OCI-LY7 (cell line): ENCODE measurements around the gene MBLAC1. TPM values are rescaled to one million over a fixed set of nuclear protein-coding genes. Genes with fewer than 3 reads are reported as not detected.

ENCODE experiments used
- BruUV-seq: library from RNA; stranded (reverse); fragments of 400-500 nt; replicated peaks from 2 replicates; lab custom pipeline; 2021; lab: Mats Ljungman, UMichigan
- CTCF ChIA-PET: fragments of 300-600 bp; sonication (Branson Sonifier 250); formaldehyde crosslinking; loops from one replicate; lab custom pipeline; 2022; ENCODE audit warnings: antibody characterized with exemption; ENCODE audit not compliant: unreplicated experiment; lab: Charles Lee
- POLR2A ChIA-PET: fragments of 300-600 bp; sonication (Branson Sonifier 250); formaldehyde crosslinking; loops from one replicate; lab custom pipeline; 2022; ENCODE audit warnings: antibody characterized with exemption; lab: Charles Lee
- DNase-seq: peaks from one replicate; pipeline ENCODE4 v3.0.0-alpha.2; 2015; ENCODE audit warnings: low spot score
- H2AFZ ChIP-seq: fragments of 200-600 bp; sonication (generic), shearing (Covaris generic); 2 replicates; pipeline ENCODE4 v1.6.1; 2014; ENCODE audit warnings: mild to moderate bottlenecking, antibody characterized with exemption, low read length, moderate library complexity
- H3K27ac ChIP-seq: fragments of 200-600 bp; sonication (generic); 2 replicates; pipeline ENCODE4 v1.5.1; 2014; ENCODE audit warnings: mixed run types, low read depth, mild to moderate bottlenecking, moderate library complexity, low read length, inconsistent platforms; ENCODE audit not compliant: poor library complexity, severe bottlenecking
- H3K36me3 ChIP-seq: fragments of 200-600 bp; sonication (generic); 2 replicates; pipeline ENCODE4 v1.6.1; 2014; ENCODE audit warnings: mild to moderate bottlenecking, antibody characterized with exemption, low read length, moderate library complexity, mixed read lengths; ENCODE audit not compliant: insufficient read depth
- H3K4me1 ChIP-seq: fragments of 200-600 bp; sonication (generic); 2 replicates; pipeline ENCODE4 v1.5.1; 2014; ENCODE audit warnings: mild to moderate bottlenecking, low read length; ENCODE audit not compliant: insufficient read depth, poor library complexity, severe bottlenecking
- H3K4me2 ChIP-seq: fragments of 200-600 bp; sonication (generic); 2 replicates; pipeline ENCODE4 v1.6.1; 2014; ENCODE audit warnings: mild to moderate bottlenecking, low read length
- H3K4me3 ChIP-seq: fragments of 200-600 bp; sonication (generic); 2 replicates; pipeline ENCODE4 v1.5.1; 2014; ENCODE audit warnings: mild to moderate bottlenecking, low read depth, low read length; ENCODE audit not compliant: poor library complexity, severe bottlenecking
- H3K79me2 ChIP-seq: fragments of 200-600 bp; sonication (generic); 2 replicates; pipeline ENCODE4 v1.6.1; 2016; ENCODE audit warnings: low read depth, mild to moderate bottlenecking, low read length, moderate library complexity, mixed read lengths; ENCODE audit not compliant: insufficient read depth
- H3K9me2 ChIP-seq: fragments of 200-600 bp; sonication (generic); 2 replicates; pipeline ENCODE4 v1.6.1; 2016; ENCODE audit warnings: mild to moderate bottlenecking, low read length, mixed read lengths; ENCODE audit not compliant: insufficient read depth
- H3K9me3 ChIP-seq: fragments of 200-600 bp; sonication (generic); 2 replicates; pipeline ENCODE4 v1.6.1; 2014; ENCODE audit warnings: mild to moderate bottlenecking, mixed run types, low read length, mixed read lengths
- H4K20me1 ChIP-seq: fragments of 200-600 bp; sonication (generic); 2 replicates; pipeline ENCODE4 v1.6.1; 2014; ENCODE audit warnings: mild to moderate bottlenecking, antibody characterized with exemption, low read length, moderate library complexity, mixed read lengths; ENCODE audit not compliant: insufficient read depth
- CTCF ChIP-seq: fragments of 200-600 bp; sonication (generic); conservative IDR thresholded peaks from 2 replicates; pipeline ENCODE4 v1.5.1; 2014; ENCODE audit warnings: mild to moderate bottlenecking, antibody characterized with exemption, low read length, moderate library complexity, mixed read lengths
- EZH2phosphoT487 ChIP-seq: fragments of 200-600 bp; sonication (generic); IDR thresholded peaks from 2 replicates; pipeline ENCODE4 v1.6.1; 2018; ENCODE audit warnings: low read depth, borderline replicate concordance, mild to moderate bottlenecking, mixed run types, antibody characterized with exemption, low read length, moderate library complexity, mixed read lengths
- intact Hi-C: fragments of 100-400 bp; cut with micrococcal nuclease; formaldehyde crosslinking; loops from one replicate; pipeline ENCODE4 v1.10.0; 2022; ENCODE audit not compliant: unreplicated experiment
- total RNA-seq, 2 experiments: library from RNA; depleted of rRNA in 1 of 2; stranded (reverse); fragments of >200 nt in 1 of 2; shearing (Covaris generic) in 1 of 2; gene quantifications; 2 replicates each; pipeline ENCODE4 v1.2.3, GENCODE V29; 2014 to 2022

MBLAC1 gene
- total RNA-seq, 2 experiments from 2014 or later = 4.5 to 4.8 TPM

GRCh38 chr7:100079024-100079560, 47.7 kb upstream of the MBLAC1 start:
- no peak for DNase-seq
- H3K79me2 ChIP-seq = peaks cover 11% of the 10 kb centered on the region; the same call in 1 of the 2 replicates
- no peak overlapping the region for H3K4me2 ChIP-seq
- H3K4me1 ChIP-seq = peaks cover 22% of the 10 kb centered on the region
- ChIA-PET CTCF (no interaction called here), POLR2A (interaction anchor here (0.6 to 0.7 kb wide), 2 partner anchors 20 to 26 kb away, joined by 3 to 6 read pairs; no protein-coding TSS in a partner anchor)
- intact Hi-C loops = no loop called here
- no peaks in the 10 kb centered on the region for H4K20me1 ChIP-seq
- BruUV-seq = no TSS peak
- H3K36me3 ChIP-seq = peaks cover 35% of the 10 kb centered on the region
- H3K9me3 ChIP-seq = no peaks in the 10 kb centered on the region
- TF ChIP-seq EZH2phosphoT487 (no peak), CTCF (no peak)
- no peak overlapping the region for H2AFZ ChIP-seq
- no peaks in the 10 kb centered on the region for H3K9me2 ChIP-seq
- no peak overlapping the region for H3K4me3 ChIP-seq
- H3K27ac ChIP-seq = no peak overlapping the region

- TF ChIP-seq EZH2phosphoT487 (no peak), CTCF (no peak)
- no peaks in the 10 kb centered on the region for H3K9me3 ChIP-seq
- peak overlapping the region; percentile 80 for H3K4me2 ChIP-seq
- peak overlapping the region; percentile 0; the same call in 1 of the 2 replicates for H2AFZ ChIP-seq
- H4K20me1 ChIP-seq = no peaks in the 10 kb centered on the region
- POLR2A ChIA-PET = interaction anchor here (0.7 to 1.1 kb wide), 2 partner anchors 65 to 456 kb away, joined by 3 read pairs; no protein-coding TSS in a partner anchor
- CTCF ChIA-PET = no interaction called here
- H3K36me3 ChIP-seq = peaks cover 16% of the 10 kb centered on the region; the same call in 1 of the 2 replicates
- H3K27ac ChIP-seq = peak overlapping the region; percentile 3
- H3K4me3 ChIP-seq = peak overlapping the region; percentile 73
- H3K4me1 ChIP-seq = peaks cover 22% of the 10 kb centered on the region
- H3K9me2 ChIP-seq = no peaks in the 10 kb centered on the region
- TSS peak; percentile 73 for BruUV-seq
- intact Hi-C loops = loop anchor here (1.0 to 10.0 kb wide), 4 partner anchors 32 to 804 kb away; partner anchors contain the start of genes MBLAC1, UFSP1 and ZSCAN21
- H3K79me2 ChIP-seq = peaks cover 11% of the 10 kb centered on the region; the same call in 1 of the 2 replicates
- peak; percentile 19 for DNase-seq
These were observed 45.7 kb upstream of the MBLAC1 start for GRCh38 chr7:100080907-100081534.
